Measurements from ENCODE around the gene SEC62. TPM values are rescaled to one million over a fixed set of nuclear protein-coding genes. Genes with fewer than 3 reads are reported as not detected.
A peak's percentile ranks its signal among the peaks of the same experiment; 100 is the strongest.

SEC62 gene
- total RNA-seq, 3 donors from 2014 or later: 55.1 to 101 (median 56.1) TPM

DNA sequence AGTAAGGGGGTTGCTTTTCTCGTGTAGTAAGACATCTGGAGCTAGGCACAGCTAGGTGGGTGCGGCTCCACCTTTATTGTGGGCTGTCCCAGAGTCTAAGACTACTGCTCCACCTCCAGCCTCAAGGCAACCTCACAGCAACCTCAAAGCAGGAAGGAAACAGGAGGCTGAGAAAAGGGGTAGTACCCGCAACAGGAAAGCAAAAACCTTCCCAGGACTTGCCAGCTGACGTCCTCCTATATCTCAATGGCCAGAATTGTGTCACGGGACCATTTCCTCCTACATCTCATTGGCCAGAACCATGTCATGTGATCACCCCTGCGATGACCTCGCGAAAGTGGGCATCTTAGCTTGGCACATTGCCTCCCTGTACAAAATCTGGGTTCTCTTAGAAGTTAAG is 66.9 kb downstream of the SEC62 start:
- H3K9me3 ChIP-seq: no peaks in the 10 kb centered on the region
- no peaks in the 10 kb centered on the region for H3K36me3 ChIP-seq
- H3K27me3 ChIP-seq: peaks cover 0 to under 1% of the 10 kb centered on the region in 2 donors
- TF ChIP-seq POLR2AphosphoS5 (IDR thresholded peaks at IDR 0.05): no peak
- TF ChIP-seq POLR2A (IDR thresholded peaks at IDR 0.05): no peak
- TF ChIP-seq, protein P1, sequence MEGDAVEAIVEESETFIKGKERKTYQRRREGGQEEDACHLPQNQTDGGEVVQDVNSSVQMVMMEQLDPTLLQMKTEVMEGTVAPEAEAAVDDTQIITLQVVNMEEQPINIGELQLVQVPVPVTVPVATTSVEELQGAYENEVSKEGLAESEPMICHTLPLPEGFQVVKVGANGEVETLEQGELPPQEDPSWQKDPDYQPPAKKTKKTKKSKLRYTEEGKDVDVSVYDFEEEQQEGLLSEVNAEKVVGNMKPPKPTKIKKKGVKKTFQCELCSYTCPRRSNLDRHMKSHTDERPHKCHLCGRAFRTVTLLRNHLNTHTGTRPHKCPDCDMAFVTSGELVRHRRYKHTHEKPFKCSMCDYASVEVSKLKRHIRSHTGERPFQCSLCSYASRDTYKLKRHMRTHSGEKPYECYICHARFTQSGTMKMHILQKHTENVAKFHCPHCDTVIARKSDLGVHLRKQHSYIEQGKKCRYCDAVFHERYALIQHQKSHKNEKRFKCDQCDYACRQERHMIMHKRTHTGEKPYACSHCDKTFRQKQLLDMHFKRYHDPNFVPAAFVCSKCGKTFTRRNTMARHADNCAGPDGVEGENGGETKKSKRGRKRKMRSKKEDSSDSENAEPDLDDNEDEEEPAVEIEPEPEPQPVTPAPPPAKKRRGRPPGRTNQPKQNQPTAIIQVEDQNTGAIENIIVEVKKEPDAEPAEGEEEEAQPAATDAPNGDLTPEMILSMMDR (IDR thresholded peaks at IDR 0.05): no peak
- H3K4me3 ChIP-seq: no peak overlapping the region
- no peak for DNase-seq (ENCODE audit: low spot score in 2 of 2)
- intact Hi-C loops (cut with DNase I; ENCODE audit: low total_unique reads): no loop called here
- H3K4me1 ChIP-seq: no peaks in the 10 kb centered on the region
- no peak overlapping the region for H3K27ac ChIP-seq

DNA sequence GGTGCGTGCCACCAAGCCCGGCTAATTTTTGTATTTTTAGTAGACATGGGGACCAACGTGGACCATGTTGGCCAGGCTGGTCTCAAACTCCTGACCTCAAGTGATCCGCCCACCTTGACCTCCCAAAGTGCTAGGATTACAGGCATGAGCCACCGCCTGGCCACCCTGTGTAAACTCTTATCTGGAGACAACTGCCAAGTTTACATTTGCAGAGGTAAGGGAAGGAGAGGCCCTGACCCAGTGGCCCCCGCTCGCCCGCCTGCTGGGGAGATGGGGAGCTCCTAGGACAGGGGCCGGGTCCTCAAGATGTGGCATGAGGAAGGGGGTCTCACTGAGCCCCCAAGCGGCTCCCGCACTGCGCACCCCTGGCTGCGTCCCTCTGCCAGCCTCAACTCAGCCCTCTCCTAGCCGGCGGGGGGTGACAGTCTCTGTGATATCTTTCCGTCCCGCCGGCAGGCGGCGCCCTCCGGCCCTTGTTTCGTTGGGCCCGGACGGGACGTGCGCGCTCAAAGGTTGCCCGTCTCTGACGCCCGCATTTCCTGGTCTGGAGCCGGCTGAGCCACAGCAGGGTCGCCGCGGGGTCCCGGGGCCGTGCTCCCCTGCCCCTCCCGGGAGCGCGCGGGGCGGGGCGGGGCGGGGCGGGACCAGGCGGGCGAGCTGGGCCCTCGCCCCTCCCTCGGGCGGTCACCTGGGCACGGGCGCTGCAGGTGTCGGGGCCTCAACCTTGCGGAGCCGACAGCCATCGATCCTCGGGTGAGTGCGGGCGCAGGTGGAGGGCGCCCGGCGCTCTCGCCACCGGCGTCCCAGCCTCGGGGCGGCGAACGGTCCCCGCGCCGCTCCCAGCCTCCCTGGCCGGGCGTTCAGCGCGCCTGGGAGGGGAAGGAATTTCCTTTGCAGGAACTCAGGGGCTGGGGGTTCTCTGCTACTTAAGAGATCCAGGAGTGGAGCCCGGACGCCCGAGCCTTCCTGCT is 71.1 kb downstream of the SEC62 start, which contains the start of gene GPR160:
Gene GPR160 (plus strand): TSS at position 533 of the 971 bp plus-strand sequence. CDS start 45,978 bp downstream, outside the sequence.
- no peaks in the 10 kb centered on the region for H3K9me3 ChIP-seq
- no peaks in the 10 kb centered on the region for H3K36me3 ChIP-seq
- DNase-seq (ENCODE audit: low spot score in 2 of 2): peak; percentile 45 to 85
- intact Hi-C loops (cut with DNase I; ENCODE audit: low total_unique reads): no loop called here
- peak within 1 kb of the TSS; percentile 48 to 68 (median 68) for H3K4me3 ChIP-seq
- no peak for TF ChIP-seq POLR2AphosphoS5 (IDR thresholded peaks at IDR 0.05)
- TF ChIP-seq, protein P1 (IDR thresholded peaks at IDR 0.05): peak; percentile 20 to 80 (median 63)
- TF ChIP-seq POLR2A (IDR thresholded peaks at IDR 0.05): no peak
- H3K4me1 ChIP-seq: no peaks in the 10 kb centered on the region
- peaks cover 0 to 5% of the 10 kb centered on the region in 2 donors for H3K27me3 ChIP-seq
- peak within 1 kb of the TSS; percentile 42 to 49 for H3K27ac ChIP-seq

DNA sequence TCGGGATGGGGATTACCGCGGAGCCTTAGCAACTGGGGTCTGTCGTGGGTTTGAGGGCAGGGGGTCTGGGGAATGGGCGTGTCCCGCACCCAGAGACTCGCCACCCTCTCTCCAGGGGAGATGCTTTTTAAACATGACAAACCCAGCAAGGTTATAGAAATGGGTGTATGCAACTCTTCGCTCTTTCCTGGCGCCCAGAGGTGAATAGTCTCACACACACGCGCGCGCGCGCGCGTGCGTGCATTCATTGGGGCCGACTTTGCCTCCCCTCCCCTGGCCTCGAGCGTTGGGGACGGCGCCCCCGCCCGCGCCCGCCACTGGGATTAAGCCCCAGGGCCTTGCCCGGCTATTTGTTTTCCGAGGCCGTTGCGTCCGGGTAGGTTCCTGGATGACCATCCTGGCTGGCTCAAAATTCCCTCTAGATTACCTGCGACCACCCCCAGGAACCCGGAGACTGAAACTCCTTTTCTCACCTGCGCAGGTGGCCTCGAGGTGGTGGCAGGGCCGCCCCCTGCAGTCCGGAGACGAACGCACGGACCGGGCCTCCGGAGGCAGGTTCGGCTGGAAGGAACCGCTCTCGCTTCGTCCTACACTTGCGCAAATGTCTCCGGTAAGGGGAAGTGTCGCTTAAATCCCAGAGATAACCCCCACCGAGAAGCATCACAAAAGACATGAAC is 72.0 kb downstream of the SEC62 start:
- TF ChIP-seq, protein P1 (IDR thresholded peaks at IDR 0.05): peak in 2 of 3 donors; percentile 11 to 16
- TF ChIP-seq POLR2A (IDR thresholded peaks at IDR 0.05): no peak
- DNase-seq (ENCODE audit: low spot score in 2 of 2): no peak
- H3K4me1 ChIP-seq: no peaks in the 10 kb centered on the region
- peaks cover 0 to 5% of the 10 kb centered on the region in 2 donors for H3K27me3 ChIP-seq
- no peaks in the 10 kb centered on the region for H3K9me3 ChIP-seq
- no peaks in the 10 kb centered on the region for H3K36me3 ChIP-seq
- peak overlapping the region; percentile 42 to 49 for H3K27ac ChIP-seq
- intact Hi-C loops (cut with DNase I; ENCODE audit: low total_unique reads): no loop called here
- peak overlapping the region; percentile 48 to 68 (median 68) for H3K4me3 ChIP-seq

DNA sequence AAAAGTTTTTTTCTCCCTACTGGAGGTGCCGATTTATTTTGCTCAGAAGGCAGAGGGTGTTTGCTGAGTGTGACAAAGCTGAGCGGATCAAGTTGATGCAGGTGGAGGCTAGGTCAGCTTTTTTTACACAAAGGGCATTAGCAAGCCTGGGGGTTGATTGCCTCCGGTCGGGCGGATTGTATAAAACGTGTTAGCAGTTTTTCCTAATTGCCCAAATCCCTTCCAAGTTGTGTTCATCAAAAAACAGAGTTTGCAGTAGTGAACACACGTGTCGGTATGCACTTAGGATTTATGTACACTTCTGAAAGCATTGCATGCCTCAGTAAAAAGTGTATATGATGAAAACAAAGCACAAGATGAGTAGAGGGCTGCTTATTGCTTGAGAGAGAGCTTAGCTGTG is 73.8 kb downstream of the SEC62 start:
- H3K27ac ChIP-seq: no peak overlapping the region
- no peak overlapping the region for H3K4me3 ChIP-seq
- no peaks in the 10 kb centered on the region for H3K9me3 ChIP-seq
- H3K27me3 ChIP-seq: peaks cover 0 to 5% of the 10 kb centered on the region in 2 donors
- no peak for DNase-seq (ENCODE audit: low spot score in 2 of 2)
- H3K36me3 ChIP-seq: no peaks in the 10 kb centered on the region
- intact Hi-C loops (cut with DNase I; ENCODE audit: low total_unique reads): no loop called here
- TF ChIP-seq, protein P1 (IDR thresholded peaks at IDR 0.05): no peak
- TF ChIP-seq POLR2AphosphoS5 (IDR thresholded peaks at IDR 0.05) (no peak), POLR2A (IDR thresholded peaks at IDR 0.05) (no peak)
- H3K4me1 ChIP-seq: no peaks in the 10 kb centered on the region

Measured in breast epithelium (tissue), 4 donors.